Cerebellar cortex (tissue), 1 donor: Measurements from ENCODE around the gene KCNMA1.

Experiments
- DNase-seq: peaks from one replicate; pipeline ENCODE4 v3.0.0-alpha.2; 2015; ENCODE audit warnings: low spot score

The KCNMA1 gene

GRCh38 chr10:76981251-76981650 is 656.4 kb downstream of the KCNMA1 start:
- peak; percentile 57 for DNase-seq

GRCh38 chr10:76977901-76978300 is 659.7 kb downstream of the KCNMA1 start:
- no peak for DNase-seq

GRCh38 chr10:76977046-76977445 is 660.6 kb downstream of the KCNMA1 start:
- DNase-seq, result no peak

- no peak for DNase-seq
These were observed 661.5 kb downstream of the KCNMA1 start for GRCh38 chr10:76976142-76976541.

DNA sequence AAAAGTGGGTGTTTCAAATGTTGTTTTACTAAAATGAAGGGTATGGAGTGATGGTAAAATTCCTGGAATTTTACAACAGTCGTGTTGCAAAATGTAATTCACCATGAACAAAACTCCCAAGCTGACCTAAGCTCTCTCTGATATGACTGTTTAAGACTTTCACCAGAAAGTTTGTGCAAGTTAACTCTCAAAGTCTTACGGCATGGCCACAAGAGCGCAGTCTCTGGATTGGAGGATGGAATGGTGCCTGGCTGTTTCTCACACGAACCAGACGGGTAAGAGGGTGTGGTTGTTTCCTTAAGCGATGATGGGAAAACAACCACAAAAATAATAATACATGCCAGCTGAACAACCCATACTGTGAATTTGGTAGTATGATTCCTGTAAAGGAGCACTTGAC is 662.5 kb downstream of the KCNMA1 start:
- no peak for DNase-seq

DNA sequence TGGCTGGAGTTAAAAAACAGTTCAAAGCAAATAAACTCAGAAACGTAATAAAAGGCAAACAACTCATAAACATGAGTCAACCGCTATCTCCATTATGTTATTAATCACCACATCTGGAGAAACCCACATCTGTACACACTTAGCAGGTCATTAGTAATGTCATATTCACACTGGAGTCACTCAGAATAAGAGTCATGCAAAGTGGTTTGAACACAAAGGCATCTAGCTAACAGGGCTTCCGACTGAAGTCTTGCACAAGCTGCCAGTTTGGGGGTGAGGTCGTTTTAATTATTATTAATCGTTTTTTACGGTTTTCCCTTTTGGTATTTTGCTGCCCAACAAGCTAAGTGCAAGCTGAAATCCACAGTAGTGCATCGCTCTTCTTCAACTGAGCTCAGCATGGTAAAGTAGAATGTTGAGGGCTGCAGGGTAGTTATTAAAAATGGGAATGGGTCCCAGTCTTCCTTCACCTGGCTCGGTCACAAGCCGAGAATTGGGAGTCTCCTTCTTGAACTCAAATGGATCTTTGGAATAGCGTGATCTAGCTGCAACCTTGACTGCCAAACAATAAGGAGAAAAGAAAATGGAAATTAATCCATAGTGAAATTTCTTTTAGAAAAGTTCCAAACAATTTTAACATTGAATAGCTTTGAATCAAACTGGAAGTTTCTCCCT is 663.5 kb downstream of the KCNMA1 start:
- DNase-seq, result no peak

DNA sequence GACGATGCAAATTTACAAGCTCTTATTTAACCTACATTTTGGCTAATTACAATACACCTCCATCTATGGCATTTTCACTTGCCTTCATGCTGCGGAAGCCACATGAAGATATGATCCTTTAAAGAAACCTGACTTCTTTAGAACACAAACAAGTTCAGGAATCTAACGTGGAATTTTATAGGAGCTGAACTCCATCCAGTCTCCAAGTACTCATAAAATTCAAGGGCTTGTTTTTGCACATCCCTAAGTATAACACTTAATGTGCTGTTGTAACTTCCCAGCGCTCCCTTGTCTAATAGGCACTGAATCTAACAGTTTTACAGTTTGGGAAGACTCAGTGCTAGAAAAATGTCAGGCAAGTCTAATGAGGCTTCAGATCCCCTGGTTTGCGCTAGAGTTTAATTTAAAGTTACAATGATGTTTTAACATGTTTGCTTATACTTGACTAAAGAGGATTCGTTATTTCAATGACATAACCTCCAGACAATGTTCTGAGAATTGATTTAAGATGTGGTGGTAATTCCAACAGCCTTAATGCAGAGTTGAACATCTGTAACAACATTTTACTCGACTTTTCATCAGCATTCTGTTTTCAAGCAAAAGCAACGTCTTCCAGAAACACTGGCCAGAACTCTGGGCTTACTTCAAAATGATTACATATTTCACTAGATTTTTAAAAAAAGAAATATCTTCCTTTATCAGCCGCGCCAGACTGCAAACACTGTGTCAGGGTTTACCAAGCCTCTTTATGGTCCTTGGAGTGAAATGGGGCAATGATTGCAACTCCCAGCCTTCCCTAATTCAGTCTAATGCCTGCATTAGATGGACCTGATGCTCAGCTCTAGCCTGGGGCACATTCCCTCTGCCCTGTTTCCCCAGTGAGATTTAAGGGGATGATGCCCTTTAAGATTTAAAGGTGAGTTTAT is 664.3 kb downstream of the KCNMA1 start:
- no peak for DNase-seq

GRCh38 chr10:76972541-76972940 is 665.1 kb downstream of the KCNMA1 start:
- DNase-seq, result no peak

DNA sequence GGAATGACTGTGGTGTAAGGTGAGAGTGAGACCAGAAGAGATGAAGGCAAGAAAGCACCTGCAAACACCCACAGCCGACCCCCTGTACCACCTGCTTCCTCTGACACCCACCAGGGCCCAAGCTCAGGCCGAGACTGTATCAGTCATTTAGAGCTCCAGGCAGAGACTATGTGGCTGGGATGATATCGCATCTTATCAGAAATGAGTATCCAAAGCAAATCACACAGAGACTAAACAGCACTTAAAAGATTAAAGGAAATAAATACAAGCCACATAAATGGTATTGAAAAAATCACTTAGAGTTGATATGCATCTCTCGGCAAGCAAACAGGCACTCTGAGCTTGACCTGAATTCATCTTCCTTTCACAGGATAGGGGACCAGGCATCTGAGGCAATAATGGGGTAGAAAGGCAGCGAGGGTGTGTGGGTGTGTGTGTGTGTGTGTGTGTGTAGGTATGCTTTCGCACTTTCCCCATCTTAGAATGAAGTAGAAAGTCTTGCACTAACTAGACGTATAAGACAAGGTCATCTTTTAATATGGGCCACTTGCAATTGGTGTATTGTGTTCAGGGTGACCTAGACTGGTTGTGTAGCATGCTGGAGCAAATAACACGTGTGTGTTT is 665.9 kb downstream of the KCNMA1 start:
- no peak for DNase-seq

DNA sequence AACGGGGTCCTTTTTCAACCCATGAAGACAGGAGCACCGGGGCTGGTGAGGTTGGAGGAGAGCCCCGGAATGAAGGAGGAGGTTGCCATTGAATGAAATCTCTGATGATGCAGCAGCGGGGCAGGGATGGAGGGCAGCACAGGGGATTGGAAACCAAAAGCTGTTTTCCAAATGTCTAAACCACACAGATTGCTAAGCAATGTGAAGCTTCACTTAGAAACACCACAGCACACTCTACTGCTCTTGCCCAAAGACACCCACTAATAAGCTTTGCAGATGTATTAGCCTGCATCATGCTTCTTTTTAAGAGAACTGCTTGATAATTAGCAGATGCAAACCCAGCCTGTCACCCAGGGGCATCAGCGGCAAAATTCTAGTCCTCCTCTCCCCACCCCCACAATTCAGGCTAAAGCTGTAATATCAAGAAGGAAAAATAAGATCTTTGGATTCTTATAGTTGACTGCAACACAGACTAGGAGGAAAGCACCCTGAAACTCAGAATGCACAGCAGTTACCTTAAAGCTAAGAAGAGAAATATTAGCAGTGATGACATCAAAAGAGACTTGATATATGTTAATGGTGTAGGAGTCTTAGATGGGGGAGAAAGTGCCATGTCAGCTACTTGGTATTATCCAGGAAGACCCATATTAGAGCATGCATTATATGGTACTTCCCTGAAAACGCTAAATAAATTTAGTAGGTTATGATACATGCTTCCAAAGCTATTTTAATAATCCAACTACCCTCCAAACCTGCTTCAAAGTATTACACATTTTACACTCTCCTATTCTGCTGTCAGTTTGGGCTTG is 666.7 kb downstream of the KCNMA1 start:
- no peak for DNase-seq

DNA sequence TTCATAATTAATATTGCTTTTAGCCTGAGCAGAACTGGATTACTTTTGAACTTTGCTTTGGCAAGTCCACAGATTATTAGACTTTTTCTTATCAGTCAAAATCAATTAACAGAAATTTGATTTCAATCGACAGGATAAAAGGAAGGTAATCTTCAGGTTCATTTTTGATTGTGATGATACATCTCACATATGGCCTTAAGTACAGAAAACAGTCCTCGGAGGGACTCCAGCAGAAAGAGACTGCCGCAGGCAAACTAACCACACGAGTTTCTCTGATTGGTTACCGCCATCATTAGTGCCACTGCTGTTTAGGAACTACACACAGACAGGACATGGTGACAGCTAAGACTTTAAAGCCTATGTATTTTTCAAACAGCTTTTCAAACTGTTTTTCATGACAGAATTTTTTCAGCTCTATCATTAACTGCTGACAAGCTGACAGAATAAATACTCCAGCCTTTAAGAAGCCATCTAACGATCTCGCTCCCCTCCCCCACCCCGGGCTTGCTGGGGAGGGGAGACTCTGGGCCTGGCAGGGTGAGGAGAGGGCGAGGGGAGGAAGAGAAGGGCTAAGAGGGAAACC is 668.2 kb downstream of the KCNMA1 start:
- DNase-seq, result no peak

- no peak for DNase-seq
These were observed 669.1 kb downstream of the KCNMA1 start for GRCh38 chr10:76968483-76968882.

DNA sequence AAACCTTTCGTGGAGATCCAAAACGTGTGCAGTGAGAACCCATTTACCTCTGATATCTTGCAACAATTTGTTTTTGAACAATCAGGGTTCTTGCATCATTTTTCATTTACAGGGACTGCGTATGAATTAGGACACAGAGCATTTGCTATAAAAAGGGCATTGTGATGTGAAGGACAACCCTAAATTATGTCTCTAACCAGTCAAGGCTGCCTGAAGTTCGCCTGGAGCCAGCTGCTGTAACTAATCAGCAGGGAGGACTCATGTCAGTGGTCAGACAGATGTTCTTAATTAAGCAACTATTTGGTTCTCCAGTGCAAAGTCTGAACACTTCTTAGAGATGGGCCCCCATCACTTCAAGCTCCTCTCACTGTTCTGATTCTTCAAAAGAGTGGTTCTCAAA is 674.8 kb downstream of the KCNMA1 start:
- no peak for DNase-seq

DNA sequence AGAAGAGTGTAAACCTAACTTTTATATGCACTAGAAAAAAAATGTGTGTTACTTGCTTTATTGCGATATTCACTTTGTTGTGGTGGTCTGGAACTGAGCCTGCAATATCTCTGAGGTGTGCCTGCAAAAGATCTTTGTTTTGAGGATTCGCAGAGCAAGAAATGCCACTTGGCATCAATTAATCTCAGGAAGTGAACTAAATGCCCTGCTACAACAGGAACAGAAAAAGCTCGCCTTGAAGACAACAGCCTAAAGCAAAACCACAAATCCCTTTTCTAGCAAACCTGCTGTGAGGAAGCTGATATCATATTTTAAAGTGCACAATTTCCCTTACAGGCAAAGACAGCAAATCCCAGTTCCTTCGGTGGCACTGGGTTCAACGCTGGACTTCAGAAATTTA is 675.8 kb downstream of the KCNMA1 start:
- DNase-seq, result no peak

- DNase-seq, result no peak
These were observed 678.5 kb downstream of the KCNMA1 start for GRCh38 chr10:76959111-76959510.

GRCh38 chr10:76954838-76955237 is 682.8 kb downstream of the KCNMA1 start:
- no peak for DNase-seq

DNA sequence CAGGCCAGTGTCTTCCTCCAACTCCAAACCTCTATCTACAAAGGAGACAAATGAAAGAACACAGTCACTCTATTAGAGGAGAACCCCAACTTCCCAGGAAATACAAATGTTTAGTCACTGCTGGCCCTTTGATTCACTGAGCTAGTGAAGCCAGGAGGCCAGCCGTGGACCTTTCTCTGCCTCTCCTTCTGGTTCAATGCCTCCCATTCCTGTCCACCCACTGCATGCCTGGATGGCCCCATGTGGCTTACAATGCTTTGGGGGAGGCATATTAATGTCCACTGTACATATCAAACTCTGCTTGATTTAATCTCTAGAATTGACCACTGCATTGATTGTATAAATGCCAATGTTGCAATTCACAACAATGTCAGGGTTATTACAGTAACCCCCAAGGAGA is 687.3 kb downstream of the KCNMA1 start:
- no peak for DNase-seq

DNA sequence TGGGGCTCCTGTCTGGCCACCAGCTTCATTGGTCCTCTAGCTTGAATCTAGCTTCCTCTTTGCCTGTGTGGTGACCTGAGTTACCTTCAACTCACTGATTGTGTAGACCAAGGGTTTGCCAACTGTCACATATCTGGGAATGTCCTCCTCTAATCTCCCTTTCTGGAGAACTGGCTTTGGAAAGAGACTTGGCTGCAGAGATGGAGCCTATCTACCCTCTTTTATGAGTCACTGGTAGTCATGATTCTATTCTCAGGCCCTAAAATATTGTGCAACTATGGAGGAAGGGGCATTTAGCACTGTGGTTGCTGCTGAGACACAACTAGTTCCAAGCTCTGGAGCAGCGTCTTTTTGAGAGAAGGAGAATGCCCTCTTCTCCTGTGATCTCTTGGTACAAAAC is 691.3 kb downstream of the KCNMA1 start:
- DNase-seq, result no peak

- DNase-seq, result no peak
These were observed 692.4 kb downstream of the KCNMA1 start for GRCh38 chr10:76945166-76945565.

DNA sequence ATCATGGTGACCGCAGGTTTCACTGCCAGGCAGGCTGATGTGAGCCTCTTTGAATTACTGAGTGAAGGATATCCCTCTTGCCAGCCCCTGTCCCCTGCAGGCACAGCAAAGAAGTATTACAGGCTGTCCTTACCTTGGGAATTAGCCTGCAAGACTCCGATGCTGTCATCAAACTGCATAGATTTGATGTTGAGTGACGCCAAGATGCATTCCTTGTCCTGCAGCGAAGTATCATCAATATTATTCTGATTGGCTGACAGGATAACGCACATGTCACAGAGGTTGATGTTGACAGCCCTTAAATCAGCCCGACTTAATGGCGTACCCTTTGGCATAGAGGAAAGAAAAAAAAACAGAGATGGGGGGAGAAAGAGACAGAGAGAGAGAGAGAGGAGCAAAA is 693.0 kb downstream of the KCNMA1 start:
- no peak for DNase-seq

- DNase-seq, result no peak
These were observed 694.8 kb downstream of the KCNMA1 start for GRCh38 chr10:76942628-76943416.
